Midbrain (tissue), 1 donor: ENCODE results near the gene LGALS7.
"Not testable (repeated sequence)": the region's sequence is repeated elsewhere in the genome, so short reads cannot be mapped to it uniquely, and the experiment has no call there.

Experiments used
- DNase-seq: peaks from one replicate; lab custom pipeline; 2025; lab: John Stamatoyannopoulos, UW

LGALS7 gene

GRCh38 chr19:38800577-38801347, 27.4 kb upstream of the LGALS7 start:
- no peak for DNase-seq

DNA sequence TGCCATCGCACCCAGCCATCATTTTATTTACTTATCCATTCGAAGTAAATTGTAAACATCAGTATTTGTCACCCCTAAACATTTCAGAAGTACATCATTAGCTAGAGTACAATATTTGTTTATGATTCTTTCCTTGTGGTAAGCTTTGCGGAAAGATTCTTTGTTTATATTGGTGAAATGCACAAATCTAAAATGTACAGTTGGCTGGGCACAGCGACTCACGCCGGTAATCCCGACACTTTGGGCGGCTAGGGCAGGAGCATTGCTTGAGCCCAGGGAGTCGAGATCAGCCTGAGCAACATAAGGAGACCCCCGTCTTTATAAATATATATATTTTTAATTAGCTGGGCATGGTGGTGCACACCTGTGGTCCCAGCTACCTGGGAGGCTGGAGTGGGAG, 25.8 kb upstream of the LGALS7 start:
- DNase-seq = no peak

GRCh38 chr19:38797781-38798180, 24.5 kb upstream of the LGALS7 start:
- DNase-seq = not testable (repeated sequence)

DNA sequence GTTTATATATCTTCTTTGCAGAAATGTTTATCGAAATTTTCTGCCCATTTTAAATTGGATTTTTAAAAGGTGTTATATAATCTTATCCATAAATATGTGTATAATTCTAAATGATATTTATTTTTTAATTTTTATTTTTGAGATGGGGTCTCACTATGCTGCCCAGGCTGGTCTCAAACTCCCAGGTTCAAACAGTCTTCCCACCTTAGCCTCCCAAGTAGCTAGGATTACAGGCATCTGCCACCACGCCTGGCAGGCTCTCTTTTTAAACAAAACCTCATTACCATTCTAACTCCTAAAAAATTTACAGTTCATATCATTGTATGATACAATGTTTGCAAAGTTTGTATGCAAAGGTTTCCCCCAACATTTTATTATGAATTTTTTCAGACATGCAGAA, 22.8 kb upstream of the LGALS7 start:
- no peak for DNase-seq

DNA sequence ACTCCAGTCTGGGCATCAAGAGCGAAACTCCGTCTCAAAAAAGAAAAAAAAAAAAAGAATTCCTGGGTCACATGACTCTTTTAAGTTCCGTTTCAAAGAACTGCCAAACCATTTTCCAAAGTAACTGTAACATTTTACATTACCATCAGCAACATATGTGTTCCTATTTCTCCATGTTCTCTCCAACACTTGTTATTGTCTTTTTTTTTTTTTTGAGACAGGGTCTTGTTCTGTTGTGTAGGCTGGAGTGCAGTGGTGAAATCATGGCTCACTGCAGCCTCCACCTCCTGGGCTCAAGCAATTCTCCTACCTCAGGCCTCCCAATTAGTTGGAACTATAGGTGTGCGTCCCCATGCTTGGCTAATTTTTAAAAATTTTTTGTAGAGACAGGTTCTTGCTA, 22.2 kb upstream of the LGALS7 start:
- DNase-seq = no peak

DNA sequence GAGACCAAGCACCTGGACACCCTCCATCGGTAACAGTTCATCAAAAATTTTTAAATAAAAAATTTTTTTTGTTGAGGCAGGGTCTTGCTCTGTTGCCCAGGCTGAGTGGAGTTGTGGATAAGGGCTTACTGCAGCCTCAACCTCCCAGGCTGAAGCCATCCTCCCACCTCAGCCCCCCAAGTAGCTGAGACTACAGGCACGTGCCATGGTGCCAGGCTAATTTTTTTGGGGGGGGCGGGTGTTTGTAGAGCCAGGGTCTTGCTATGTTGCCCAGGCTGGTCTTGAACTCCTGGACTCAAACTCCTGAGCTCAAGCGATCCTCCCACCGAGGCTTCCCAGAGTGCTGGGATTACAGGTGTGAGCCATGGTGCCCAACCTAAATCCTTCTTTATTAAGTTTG, 20.4 kb upstream of the LGALS7 start:
- no peak for DNase-seq

- DNase-seq = no peak
Observed at GRCh38 chr19:38793177-38793576, 19.9 kb upstream of the LGALS7 start.

DNA sequence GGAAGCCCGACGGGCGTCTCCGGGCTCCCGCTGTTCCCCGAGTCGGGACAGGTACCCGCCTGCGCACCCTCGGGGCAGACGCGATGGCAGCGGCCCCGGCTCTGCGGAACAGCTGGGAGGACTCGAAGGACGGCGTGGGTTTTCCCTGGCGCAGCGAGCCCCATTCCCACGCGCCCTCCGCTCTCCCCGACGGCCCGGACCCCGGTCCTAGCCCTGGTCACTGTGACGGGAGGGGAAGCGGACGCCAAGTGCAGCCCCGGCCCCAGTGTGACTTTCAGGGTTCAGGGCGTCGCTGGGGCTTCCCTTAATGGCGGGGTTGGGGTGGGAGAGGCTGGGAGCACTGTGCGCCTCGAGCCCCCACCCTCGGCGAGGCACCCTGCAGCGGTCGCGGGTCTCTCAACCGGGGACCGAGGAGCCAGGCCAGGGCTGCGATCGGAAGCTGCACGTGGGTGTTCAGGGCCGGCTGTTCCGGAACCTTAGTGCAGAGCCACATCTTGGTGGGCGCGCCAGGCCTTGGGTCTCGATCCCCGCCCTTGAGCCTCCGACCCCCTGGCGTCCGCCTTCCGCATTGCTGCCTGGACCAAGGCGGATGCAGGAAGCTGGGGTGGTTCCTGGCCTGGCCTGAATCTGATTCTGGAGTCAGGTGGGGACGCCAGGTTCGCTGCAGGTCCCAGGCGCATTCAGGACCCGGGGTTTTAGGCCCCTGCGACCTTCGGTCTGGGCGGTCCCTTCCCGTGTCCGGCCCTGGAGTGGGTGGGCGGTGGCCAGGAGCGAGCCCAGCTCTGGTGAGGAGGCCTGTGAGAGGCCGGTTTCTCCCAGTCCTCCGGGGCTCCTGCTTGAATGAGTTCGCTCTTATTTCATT, 19.2 kb upstream of the LGALS7 start:
- DNase-seq = no peak

- not testable (repeated sequence) for DNase-seq
Observed at GRCh38 chr19:38791451-38792064, 18.2 kb upstream of the LGALS7 start.

DNA sequence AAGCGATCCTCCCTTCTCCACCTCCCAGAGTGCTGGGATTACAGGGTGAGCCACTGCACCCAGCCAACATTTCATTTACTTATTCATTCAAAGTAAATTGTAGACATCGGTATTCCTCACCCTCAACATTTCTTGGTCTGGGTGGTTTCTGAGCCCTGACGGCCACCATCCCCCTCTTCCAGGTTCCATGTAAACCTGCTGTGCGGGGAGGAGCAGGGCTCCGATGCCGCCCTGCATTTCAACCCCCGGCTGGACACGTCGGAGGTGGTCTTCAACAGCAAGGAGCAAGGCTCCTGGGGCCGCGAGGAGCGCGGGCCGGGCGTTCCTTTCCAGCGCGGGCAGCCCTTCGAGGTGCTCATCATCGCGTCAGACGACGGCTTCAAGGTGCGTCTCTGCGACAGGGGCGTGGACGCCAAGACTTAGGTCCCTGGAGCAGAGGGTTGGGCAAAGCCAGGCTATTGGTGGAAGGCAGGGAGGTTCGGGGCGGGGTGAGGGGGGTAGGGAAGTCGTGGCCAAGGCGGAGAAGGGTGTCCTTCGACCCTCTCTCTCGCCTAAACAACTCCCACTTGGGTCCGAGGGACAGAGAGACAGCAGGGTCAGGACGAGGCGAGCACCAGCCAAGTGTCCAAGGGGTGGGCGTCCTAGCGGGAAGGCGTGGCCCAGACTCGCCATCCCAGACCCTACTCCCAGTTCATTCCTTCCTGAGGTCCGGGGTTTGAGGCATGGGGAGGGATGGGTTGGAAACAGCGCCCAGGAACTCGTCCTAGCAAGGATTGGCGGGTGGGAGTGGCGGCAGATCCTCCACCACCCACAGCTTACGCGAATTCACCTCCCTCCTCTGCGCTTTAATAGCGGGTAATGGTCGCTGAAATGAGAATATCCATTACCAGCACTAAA, 17.4 kb upstream of the LGALS7 start:
- DNase-seq = not testable (repeated sequence)

- no peak for DNase-seq
Observed at GRCh38 chr19:38788478-38789243, 15.3 kb upstream of the LGALS7 start, which contains the start of gene LGALS7B. LGALS7B (plus strand) TSS chr19:38789200; CDS start chr19:38789227, 27 bp downstream.

DNA sequence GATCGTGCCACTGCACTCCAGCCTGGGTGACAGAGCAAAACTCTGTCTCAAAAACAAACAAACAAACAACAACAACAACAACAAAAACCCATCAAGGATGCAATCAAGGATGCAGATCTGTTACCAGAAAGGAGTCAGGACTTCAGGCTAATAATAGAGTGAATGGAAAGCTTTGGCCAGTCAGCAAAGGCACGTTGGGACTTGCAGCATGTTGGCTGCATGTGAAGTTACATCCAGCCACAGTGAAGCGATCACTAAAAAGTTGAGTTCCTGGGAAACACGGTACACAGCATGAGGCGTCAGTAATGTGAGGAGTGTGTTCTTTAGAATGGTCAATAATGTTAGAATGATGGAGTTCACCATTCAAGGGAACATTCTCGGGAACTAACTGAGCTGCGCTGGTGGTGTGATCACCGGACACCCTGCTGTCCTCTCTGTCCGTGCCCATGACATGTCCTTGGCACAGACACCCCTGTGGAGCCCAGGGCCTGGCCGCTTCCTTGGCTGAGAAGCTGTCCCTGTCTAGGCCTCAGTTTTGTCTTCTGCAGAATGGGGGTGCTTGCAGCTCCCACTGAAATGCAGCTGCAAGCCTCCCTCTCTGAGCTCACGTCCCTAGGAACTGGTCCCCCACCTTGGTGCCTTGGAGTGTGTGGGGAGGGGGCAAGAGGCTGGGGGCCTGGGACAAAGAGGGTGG, 13.4 kb upstream of the LGALS7 start:
- DNase-seq = no peak

DNA sequence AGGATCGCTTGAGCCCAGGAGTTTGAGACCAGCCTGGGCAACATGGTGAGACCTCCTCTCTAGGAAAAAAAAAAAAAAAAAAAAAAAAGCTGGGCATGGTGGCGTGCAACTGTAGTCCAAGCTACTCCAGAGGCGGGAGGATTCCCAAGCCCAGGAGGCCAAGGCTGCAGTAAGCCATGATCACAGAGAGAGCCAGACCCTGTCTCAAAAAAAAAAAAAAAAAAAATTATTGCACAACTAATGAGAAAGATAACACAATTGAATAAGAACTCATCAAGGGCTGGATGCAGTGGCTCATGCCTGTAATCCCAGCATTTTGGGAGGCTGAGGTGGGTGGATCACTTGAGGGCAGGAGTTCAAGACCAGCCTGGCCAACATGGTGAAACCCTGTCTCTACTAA, 12.7 kb upstream of the LGALS7 start:
- not testable (repeated sequence) for DNase-seq

DNA sequence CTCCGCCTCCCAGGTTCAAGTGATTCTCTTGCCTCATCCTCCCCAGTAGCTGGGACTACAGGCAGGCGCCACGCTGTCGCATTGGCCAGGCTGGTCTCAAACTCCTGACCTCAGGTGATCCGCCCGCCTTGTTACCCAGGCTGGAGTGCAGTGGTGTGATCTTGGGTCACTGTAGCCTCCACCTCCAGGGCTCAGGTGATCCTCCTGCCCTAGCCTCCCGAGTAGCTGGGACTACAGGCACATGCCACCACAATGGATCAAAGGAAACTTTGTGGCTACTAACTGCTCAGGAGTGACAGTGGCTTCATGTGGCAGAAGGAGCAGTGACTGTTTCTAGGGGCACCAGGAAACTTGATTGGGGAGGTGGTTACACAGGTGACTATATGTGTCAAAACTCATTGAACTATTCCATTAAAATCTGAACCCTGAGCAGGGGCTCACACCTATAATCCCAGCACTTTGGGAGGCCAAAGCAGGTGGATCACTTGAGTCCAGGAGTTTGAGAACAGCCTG, 11.9 kb upstream of the LGALS7 start:
- no peak for DNase-seq

DNA sequence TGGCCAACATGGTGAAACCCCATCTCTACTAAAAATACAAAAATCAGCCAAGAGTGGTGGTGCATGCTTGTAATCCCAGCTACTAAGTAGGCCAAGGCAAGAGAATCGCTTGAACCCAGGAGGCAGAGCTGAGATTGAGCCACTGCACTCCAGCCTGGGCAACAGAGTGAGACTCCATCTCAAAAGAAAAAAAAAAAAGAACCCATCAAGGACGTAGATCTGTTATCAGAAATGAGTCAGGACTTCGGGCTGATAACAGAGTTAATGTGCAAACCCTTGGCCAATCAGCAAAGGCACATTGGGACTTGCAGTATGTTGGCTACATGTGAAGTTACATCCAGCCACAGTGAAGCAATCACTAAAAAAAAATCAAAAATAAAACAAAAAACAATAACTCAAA, 10.9 kb upstream of the LGALS7 start:
- no peak for DNase-seq

DNA sequence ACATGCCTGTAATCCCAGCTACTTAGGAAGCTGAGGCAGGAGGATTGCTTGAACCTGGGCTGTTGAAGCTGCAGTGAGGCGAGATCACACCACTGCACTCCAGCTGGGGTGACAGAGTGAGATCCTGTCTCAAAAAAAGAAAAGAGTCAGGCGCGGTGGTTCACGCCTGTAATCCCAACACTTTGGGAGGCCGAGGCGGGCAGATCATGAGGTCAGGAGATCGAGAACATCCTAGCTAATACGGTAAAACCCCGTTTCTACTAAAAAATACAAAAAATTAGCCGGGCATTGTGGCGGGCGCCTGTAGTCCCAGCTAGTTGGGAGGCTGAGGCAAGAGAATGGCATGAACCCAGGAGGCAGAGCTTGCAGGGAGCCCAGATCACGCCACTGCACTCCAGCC, 8.9 kb upstream of the LGALS7 start:
- DNase-seq = not testable (repeated sequence)

DNA sequence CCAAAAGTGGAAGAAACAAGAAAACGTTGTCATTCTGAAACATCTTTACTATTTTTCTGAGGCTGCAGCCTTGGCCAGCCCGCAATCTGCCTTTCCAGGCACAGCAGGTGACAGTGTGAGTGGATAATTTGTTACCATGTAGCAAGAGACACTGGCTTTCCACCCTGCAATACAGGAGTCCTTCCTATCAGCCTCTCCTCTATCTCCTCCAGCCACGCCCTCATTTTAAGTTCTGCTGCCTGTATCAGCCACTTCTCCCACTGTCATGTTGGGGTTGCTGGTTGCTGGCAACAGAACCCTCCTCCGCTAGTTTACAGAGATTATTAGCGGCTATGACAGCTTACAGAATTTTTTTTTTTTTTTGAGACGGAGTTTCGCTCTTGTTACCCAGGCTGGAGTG, 7.7 kb upstream of the LGALS7 start:
- DNase-seq = no peak

GRCh38 chr19:38780443-38780842, 7.1 kb upstream of the LGALS7 start:
- no peak for DNase-seq

DNA sequence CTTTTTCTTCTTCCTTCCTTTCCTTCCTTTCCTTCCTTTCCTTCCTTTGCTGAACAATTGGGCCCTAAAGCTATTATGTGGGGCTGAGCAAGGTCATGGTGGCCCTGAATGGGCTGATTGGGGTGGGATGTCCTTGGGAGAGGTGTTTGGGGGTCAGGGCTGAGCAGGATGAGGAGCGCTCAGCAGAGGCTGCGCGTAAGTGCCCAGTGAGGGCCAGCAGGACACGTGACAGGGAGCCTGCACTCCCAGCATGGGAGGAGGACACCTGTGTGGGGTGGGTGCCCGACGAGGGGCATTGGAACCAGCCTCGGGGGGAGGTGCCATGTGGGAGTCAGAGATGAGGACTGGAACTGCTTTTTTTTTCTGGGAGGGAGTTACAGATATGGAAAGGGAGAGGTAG, 5.4 kb upstream of the LGALS7 start:
- DNase-seq = no peak
